HCT116 (cell line): ENCODE data around the gene TTLL11. TPM values are rescaled to one million over a fixed set of nuclear protein-coding genes. Genes with fewer than 3 reads are reported as not detected.

Experiments used
- ATAC-seq: fragments of 200-7000 bp; cut with Tn5 transposase; 2 replicates; pipeline ENCODE4 v1.9.1; 2020; ENCODE audit warnings: mild to moderate bottlenecking, moderate library complexity
- BruUV-seq: library from RNA; stranded (reverse); fragments of 400-500 nt; replicated peaks from 2 replicates; lab custom pipeline; 2021; lab: Mats Ljungman, UMichigan
- CTCF ChIA-PET: fragments of 300-600 bp; sonication (Branson Sonifier 250); formaldehyde crosslinking; loops from one replicate; lab custom pipeline; 2021; ENCODE audit warnings: antibody characterized with exemption; lab: Charles Lee
- POLR2A ChIA-PET: fragments of 300-600, 350-600 bp; sonication (Branson Sonifier 250); formaldehyde crosslinking; loops from one replicate; lab custom pipeline; 2021; ENCODE audit warnings: antibody characterized with exemption; lab: Charles Lee
- RAD21 ChIA-PET, 2 experiments: fragments of 300-600 bp; sonication (Branson Sonifier 250); formaldehyde crosslinking; loops; one replicate each; lab custom pipeline; 2023; ENCODE audit warnings: low total read pairs in 2 of 2; ENCODE audit not compliant: uncharacterized antibody in 2 of 2, unreplicated experiment in 2 of 2, low non-redundant PET in 1 of 2; lab: Charles Lee
- DNase-seq: peaks from one replicate; pipeline ENCODE4 v3.0.0-alpha.2; 2010; ENCODE audit warnings: low read depth, low spot score
- H2AFZ ChIP-seq: fragments of 200-600 bp; shearing (Covaris generic), sonication (generic); 2 replicates; pipeline ENCODE4 v1.6.1; 2017; ENCODE audit warnings: low read depth, mixed run types, mixed read lengths, antibody characterized with exemption, low read length; ENCODE audit not compliant: poor library complexity, severe bottlenecking
- H3K27ac ChIP-seq: 2 replicates; pipeline ENCODE4 v1.5.1; 2012; ENCODE audit warnings: low read depth, low read length
- H3K27me3 ChIP-seq: fragments of 200-600 bp; sonication (generic); 2 replicates; pipeline ENCODE4 v1.6.1; 2016; ENCODE audit warnings: mixed run types, low read length, mixed read lengths; ENCODE audit not compliant: insufficient read depth
- H3K36me3 ChIP-seq, 2 experiments: fragments of 200-500 bp in 1 of 2; fragments of 200-600 bp in 1 of 2; sonication (Bioruptor generic) in 1 of 2; sonication (generic) in 1 of 2; 2 replicates each; pipeline versions ENCODE4 v1.5.1 to v1.6.1; 2014 to 2016; ENCODE audit warnings: low read length in 2 of 2, inconsistent platforms in 1 of 2, mixed read lengths in 1 of 2, mixed run types in 1 of 2; ENCODE audit not compliant: insufficient read depth in 2 of 2, control insufficient read depth in 1 of 2
- H3K4me1 ChIP-seq, 2 experiments: fragments of 200-600 bp in 1 of 2; sonication (generic) in 1 of 2; 2 replicates each; pipeline versions ENCODE4 v1.5.1 to v1.6.1; 2012 to 2017; ENCODE audit warnings: low read length in 2 of 2, inconsistent platforms in 1 of 2, mild to moderate bottlenecking in 1 of 2, mixed read lengths in 1 of 2, mixed run types in 1 of 2, moderate library complexity in 1 of 2; ENCODE audit not compliant: insufficient read depth in 2 of 2, control insufficient read depth in 1 of 2
- H3K4me2 ChIP-seq: fragments of 200-600 bp; sonication (generic); 2 replicates; pipeline ENCODE4 v1.6.1; 2017; ENCODE audit warnings: mixed run types, low read length, mixed read lengths
- H3K4me3 ChIP-seq, 2 experiments: fragments of 200-600 bp in 1 of 2; sonication (generic) in 1 of 2; replicated peaks in 1 of 2; 2 replicates each; pipeline ENCODE4 v1.5.1; 2011 to 2016; ENCODE audit warnings: low read length in 2 of 2, control low read depth in 1 of 2, low read depth in 1 of 2, mild to moderate bottlenecking in 1 of 2, mixed read lengths in 1 of 2, mixed run types in 1 of 2
- H3K79me2 ChIP-seq: fragments of 200-600 bp; sonication (generic); 2 replicates; pipeline ENCODE4 v1.6.1; 2017; ENCODE audit warnings: mild to moderate bottlenecking, mixed run types, low read length, moderate library complexity, mixed read lengths; ENCODE audit not compliant: insufficient read depth
- H3K9ac ChIP-seq: fragments of 200-600 bp; sonication (generic); 2 replicates; pipeline ENCODE4 v1.6.1; 2016; ENCODE audit warnings: low read length, mixed read lengths
- H3K9me2 ChIP-seq: fragments of 200-600 bp; sonication (generic), shearing (Covaris generic); 2 replicates; pipeline ENCODE4 v1.6.1; 2017; ENCODE audit warnings: mixed run types, mild to moderate bottlenecking, moderate library complexity; ENCODE audit not compliant: insufficient read depth
- H3K9me3 ChIP-seq, 2 experiments: fragments of 200-500 bp in 1 of 2; fragments of 200-600 bp in 1 of 2; sonication (Bioruptor generic) in 1 of 2; sonication (generic) in 1 of 2; 2 replicates each; pipeline ENCODE4 v1.6.1; 2014 to 2017; ENCODE audit warnings: low read length in 2 of 2, mixed read lengths in 2 of 2, inconsistent platforms in 1 of 2, low read depth in 1 of 2, mild to moderate bottlenecking in 1 of 2, mixed run types in 1 of 2, moderate library complexity in 1 of 2; ENCODE audit not compliant: control insufficient read depth in 1 of 2, insufficient read depth in 1 of 2
- H4K20me1 ChIP-seq: fragments of 200-600 bp; sonication (generic), shearing (Covaris generic); 2 replicates; pipeline ENCODE4 v1.6.1; 2017; ENCODE audit warnings: mixed run types, mild to moderate bottlenecking, moderate library complexity; ENCODE audit not compliant: insufficient read depth
- CBX3 ChIP-seq: IDR thresholded peaks from 2 replicates; pipeline ENCODE4 v1.6.1; 2012; ENCODE audit warnings: low read depth
- CEBPB ChIP-seq: IDR thresholded peaks from 2 replicates; pipeline ENCODE4 v1.6.1; 2012; ENCODE audit warnings: low read depth
- EGR1 ChIP-seq: IDR thresholded peaks from 2 replicates; pipeline ENCODE4 v1.6.1; 2012; ENCODE audit warnings: low read depth
- ELF1 ChIP-seq: IDR thresholded peaks from 2 replicates; pipeline ENCODE4 v1.6.1; 2012; ENCODE audit warnings: low read depth, borderline replicate concordance
- EZH2 ChIP-seq: fragments of 200-600 bp; sonication (generic); IDR thresholded peaks from 2 replicates; pipeline ENCODE4 v1.6.1; 2017; ENCODE audit warnings: antibody characterized with exemption, mixed run types
- JUND ChIP-seq: IDR thresholded peaks from 2 replicates; pipeline ENCODE4 v1.6.1; 2012
- POLR2AphosphoS5 ChIP-seq: IDR thresholded peaks from 2 replicates; pipeline ENCODE4 v1.6.1; 2011; ENCODE audit warnings: mild to moderate bottlenecking, low read depth, low read length, moderate library complexity
- RAD21 ChIP-seq: IDR thresholded peaks from 2 replicates; pipeline ENCODE4 v1.6.1; 2012; ENCODE audit warnings: low read depth, mild to moderate bottlenecking
- SP1 ChIP-seq: IDR thresholded peaks from 2 replicates; pipeline ENCODE4 v1.6.1; 2012; ENCODE audit warnings: low read depth
- TCF7L2 ChIP-seq: IDR thresholded peaks from 2 replicates; pipeline ENCODE4 v1.7.0; 2011; ENCODE audit warnings: borderline replicate concordance, inconsistent platforms; ENCODE audit not compliant: insufficient read depth, insufficient read length; ENCODE audit errors: extremely low read depth
- YY1 ChIP-seq: IDR thresholded peaks from 2 replicates; pipeline ENCODE4 v1.6.1; 2011; ENCODE audit warnings: low read length, low read depth, moderate library complexity, mild to moderate bottlenecking; ENCODE audit not compliant: insufficient replicate concordance; ENCODE audit errors: extremely low read depth
- ZFX ChIP-seq: fragments of 450-650 bp; IDR thresholded peaks from 2 replicates; pipeline ENCODE4 v1.6.1; 2017
- ZNF274 ChIP-seq: fragments of 200-500 bp; sonication (Bioruptor generic); IDR thresholded peaks from 2 replicates; pipeline ENCODE4 v1.6.1; 2014; ENCODE audit warnings: mild to moderate bottlenecking, low read depth, low read length, inconsistent platforms
- intact Hi-C: fragments of 100-400 bp; cut with micrococcal nuclease; formaldehyde crosslinking; loops from 2 replicates; pipeline ENCODE4 v1.10.0; 2022
- total RNA-seq: library from RNA; stranded (reverse); gene quantifications from one replicate; pipeline ENCODE4 v1.2.1, GENCODE V29; 2021; ENCODE audit not compliant: unreplicated experiment
- TF ChIP-seq, protein P1 (sequence below): IDR thresholded peaks from 2 replicates; pipeline ENCODE4 v1.6.1; 2011; ENCODE audit warnings: mild to moderate bottlenecking, low read length, moderate library complexity; ENCODE audit not compliant: insufficient replicate concordance; ENCODE audit errors: extremely low read depth
- TF ChIP-seq, protein P2 (sequence below): IDR thresholded peaks from 2 replicates; pipeline ENCODE4 v1.6.1; 2012; ENCODE audit warnings: low read depth
- TF ChIP-seq, protein P3 (sequence below): IDR thresholded peaks from 2 replicates; pipeline ENCODE4 v1.6.1; 2012

Gene TTLL11
- total RNA-seq, 1 experiment from 2014 or later = 2.2 TPM

DNA sequence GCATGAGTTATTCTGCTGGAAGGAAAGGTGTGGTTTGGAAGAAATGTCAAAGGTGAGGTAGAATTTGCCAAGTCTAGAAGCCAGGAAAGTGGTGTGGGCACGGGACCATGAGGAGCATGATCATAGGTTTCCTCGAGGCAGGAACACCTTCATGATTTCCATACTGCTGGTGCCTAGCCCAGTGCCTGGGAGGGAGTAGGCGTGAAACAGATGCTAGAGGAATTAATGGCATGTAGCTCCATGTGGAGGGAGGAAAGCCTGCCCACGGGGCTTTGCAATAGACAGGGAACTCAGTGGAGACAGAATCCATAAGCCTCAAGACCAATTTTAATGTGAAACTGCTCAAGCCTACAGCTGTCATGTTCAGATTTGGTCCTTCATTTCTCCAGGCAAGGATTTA, 35.1 kb downstream of the TTLL11 start:
- H4K20me1 ChIP-seq = no peaks in the 10 kb centered on the region
- ChIA-PET CTCF (interaction anchor here (1.4 kb wide), 1 partner anchor 67 kb away, joined by 3 read pairs; no protein-coding TSS in a partner anchor), POLR2A (no interaction called here), RAD21 (no interaction called here)
- no peak for TF ChIP-seq CEBPB
- TF ChIP-seq JUND = no peak
- TF ChIP-seq SP1 = no peak
- TF ChIP-seq EZH2 = no peak
- no peak for TF ChIP-seq TCF7L2
- TF ChIP-seq, protein P1, sequence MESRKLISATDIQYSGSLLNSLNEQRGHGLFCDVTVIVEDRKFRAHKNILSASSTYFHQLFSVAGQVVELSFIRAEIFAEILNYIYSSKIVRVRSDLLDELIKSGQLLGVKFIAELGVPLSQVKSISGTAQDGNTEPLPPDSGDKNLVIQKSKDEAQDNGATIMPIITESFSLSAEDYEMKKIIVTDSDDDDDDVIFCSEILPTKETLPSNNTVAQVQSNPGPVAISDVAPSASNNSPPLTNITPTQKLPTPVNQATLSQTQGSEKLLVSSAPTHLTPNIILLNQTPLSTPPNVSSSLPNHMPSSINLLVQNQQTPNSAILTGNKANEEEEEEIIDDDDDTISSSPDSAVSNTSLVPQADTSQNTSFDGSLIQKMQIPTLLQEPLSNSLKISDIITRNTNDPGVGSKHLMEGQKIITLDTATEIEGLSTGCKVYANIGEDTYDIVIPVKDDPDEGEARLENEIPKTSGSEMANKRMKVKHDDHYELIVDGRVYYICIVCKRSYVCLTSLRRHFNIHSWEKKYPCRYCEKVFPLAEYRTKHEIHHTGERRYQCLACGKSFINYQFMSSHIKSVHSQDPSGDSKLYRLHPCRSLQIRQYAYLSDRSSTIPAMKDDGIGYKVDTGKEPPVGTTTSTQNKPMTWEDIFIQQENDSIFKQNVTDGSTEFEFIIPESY = no peak
- TF ChIP-seq, protein P2, sequence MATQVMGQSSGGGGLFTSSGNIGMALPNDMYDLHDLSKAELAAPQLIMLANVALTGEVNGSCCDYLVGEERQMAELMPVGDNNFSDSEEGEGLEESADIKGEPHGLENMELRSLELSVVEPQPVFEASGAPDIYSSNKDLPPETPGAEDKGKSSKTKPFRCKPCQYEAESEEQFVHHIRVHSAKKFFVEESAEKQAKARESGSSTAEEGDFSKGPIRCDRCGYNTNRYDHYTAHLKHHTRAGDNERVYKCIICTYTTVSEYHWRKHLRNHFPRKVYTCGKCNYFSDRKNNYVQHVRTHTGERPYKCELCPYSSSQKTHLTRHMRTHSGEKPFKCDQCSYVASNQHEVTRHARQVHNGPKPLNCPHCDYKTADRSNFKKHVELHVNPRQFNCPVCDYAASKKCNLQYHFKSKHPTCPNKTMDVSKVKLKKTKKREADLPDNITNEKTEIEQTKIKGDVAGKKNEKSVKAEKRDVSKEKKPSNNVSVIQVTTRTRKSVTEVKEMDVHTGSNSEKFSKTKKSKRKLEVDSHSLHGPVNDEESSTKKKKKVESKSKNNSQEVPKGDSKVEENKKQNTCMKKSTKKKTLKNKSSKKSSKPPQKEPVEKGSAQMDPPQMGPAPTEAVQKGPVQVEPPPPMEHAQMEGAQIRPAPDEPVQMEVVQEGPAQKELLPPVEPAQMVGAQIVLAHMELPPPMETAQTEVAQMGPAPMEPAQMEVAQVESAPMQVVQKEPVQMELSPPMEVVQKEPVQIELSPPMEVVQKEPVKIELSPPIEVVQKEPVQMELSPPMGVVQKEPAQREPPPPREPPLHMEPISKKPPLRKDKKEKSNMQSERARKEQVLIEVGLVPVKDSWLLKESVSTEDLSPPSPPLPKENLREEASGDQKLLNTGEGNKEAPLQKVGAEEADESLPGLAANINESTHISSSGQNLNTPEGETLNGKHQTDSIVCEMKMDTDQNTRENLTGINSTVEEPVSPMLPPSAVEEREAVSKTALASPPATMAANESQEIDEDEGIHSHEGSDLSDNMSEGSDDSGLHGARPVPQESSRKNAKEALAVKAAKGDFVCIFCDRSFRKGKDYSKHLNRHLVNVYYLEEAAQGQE = no peak
- TF ChIP-seq EGR1 = no peak
- TF ChIP-seq ZFX = no peak
- no peak for TF ChIP-seq ZNF274
- TF ChIP-seq, protein P3, sequence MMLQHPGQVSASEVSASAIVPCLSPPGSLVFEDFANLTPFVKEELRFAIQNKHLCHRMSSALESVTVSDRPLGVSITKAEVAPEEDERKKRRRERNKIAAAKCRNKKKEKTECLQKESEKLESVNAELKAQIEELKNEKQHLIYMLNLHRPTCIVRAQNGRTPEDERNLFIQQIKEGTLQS = no peak
- no peak for TF ChIP-seq ELF1
- TF ChIP-seq RAD21 = no peak
- TF ChIP-seq POLR2AphosphoS5 = no peak
- no peak for TF ChIP-seq YY1
- no peak for TF ChIP-seq CBX3
- H3K27me3 ChIP-seq = no peaks in the 10 kb centered on the region; the same call in 1 of the 2 replicates
- no TSS peak for BruUV-seq
- H3K27ac ChIP-seq = no peak overlapping the region
- ATAC-seq (no peak), DNase-seq (no peak)
- no peak overlapping the region for H3K4me3 ChIP-seq
- no peaks in the 10 kb centered on the region for H3K9me3 ChIP-seq
- H2AFZ ChIP-seq = no peak overlapping the region
- H3K9ac ChIP-seq = no peak overlapping the region
- intact Hi-C loops = no loop called here
- no peaks in the 10 kb centered on the region for H3K79me2 ChIP-seq
- H3K9me2 ChIP-seq = no peaks in the 10 kb centered on the region
- H3K4me2 ChIP-seq = no peak overlapping the region
- no peaks in the 10 kb centered on the region for H3K36me3 ChIP-seq
- H3K4me1 ChIP-seq = no peaks in the 10 kb centered on the region
